HG02852 (cell line): ENCODE measurements around the gene EMC8.
"Not testable (repeated sequence)": the region's sequence is repeated elsewhere in the genome, so short reads cannot be mapped to it uniquely, and the experiment has no call there.

ENCODE experiments used
- ATAC-seq: cut with Tn5 transposase; IDR thresholded peaks from one replicate; pipeline ENCODE4 v1.9.1; 2021; ENCODE audit warnings: mild to moderate bottlenecking, moderate library complexity; ENCODE audit not compliant: unreplicated experiment

EMC8 gene

DNA sequence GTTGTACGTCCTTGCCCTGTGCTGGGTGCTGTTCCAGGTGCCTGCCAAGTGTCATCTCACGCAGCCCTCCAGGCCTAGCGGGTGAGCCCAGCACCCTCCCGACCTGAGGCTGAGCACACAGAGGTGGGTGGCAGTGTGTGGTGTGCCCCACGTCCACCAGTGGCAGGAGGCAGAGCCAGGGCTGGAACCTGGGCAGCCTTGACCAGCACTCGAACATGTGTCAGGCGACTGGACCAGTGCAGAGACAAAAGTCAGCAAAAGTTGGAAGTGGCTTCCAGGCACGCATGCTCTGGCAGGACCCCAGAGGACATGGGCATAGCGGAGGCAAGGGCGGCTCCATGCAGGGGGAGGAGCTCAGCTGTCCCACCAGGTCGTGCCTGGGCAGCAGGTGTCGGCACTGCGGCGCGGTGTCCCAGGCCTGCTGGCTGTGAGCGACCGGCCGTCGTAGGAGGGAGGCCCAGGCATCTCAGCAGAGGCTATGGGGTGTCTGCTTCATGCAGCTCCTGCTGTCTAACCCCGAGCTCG lies 35.9 kb upstream of the EMC8 start:
- no peak for ATAC-seq

- no peak for ATAC-seq
Measured at GRCh38 chr16:85834741-85835140, 35.4 kb upstream of the EMC8 start.

DNA sequence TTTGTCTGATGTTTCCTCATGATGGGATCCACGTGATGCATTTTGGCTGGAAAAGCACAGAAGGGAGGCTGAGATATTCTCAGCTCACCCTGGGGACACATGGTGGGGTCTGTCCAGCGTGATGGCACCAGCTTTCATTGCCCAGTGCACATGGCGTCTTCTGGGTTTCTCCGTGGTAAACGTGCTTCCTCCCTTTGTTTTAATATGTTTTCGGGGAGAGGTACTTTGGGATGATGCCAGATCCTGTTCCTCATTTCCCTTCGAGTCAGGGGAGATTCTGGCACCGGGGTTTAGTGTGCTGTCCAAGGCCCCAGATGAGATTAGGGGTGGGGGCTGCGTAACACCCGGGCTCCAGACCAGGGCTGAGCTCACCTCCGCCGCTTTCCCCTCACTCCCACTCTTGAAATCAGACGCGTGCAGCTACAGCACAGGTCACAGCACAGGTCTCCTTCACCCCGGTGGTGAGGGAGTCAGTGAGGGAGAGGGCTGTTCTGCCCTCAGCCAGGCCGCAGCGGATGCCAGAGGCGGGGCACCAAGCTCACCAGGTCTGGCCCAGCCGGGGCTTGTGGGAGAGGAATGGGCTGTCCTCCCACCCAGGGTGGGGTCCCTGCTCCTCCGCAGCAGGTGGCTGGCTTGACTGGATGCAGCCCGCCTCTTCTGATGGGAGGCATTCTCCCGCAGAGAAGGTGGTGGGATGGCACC lies 34.0 kb upstream of the EMC8 start:
- no peak for ATAC-seq

DNA sequence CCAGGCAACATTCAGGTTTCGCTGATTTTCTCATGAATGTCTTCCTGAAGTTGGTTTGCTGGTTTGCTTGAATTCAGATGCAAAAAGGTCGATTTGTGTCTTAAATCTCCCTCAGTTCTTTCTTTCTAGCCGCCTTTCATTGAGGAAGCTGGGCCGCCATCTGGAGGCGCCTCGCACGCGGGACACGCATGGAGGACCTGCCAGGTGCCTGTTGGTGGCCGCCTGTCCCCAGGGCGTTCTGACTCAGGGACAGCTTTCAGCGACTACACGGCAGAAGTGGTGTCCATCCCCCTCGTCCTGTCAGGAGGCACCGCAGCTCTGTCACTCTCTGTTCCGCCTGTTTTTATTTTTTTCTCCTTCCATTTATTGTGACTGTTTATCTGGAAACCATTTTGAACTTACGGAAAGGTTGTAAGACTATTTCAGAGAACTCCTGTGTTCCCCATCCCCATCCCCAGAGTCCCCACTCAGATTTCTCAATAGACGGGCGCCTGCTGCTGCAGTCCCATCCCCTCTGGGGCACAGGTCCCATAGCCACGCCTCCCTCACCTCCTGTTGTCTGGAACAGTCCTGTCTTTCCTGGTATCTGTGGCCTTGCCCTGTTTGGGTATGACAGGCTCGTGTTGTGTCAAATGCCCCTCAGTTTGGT lies 33.4 kb upstream of the EMC8 start:
- ATAC-seq = no peak

- no peak for ATAC-seq
Measured at GRCh38 chr16:85830821-85831220, 31.5 kb upstream of the EMC8 start.

DNA sequence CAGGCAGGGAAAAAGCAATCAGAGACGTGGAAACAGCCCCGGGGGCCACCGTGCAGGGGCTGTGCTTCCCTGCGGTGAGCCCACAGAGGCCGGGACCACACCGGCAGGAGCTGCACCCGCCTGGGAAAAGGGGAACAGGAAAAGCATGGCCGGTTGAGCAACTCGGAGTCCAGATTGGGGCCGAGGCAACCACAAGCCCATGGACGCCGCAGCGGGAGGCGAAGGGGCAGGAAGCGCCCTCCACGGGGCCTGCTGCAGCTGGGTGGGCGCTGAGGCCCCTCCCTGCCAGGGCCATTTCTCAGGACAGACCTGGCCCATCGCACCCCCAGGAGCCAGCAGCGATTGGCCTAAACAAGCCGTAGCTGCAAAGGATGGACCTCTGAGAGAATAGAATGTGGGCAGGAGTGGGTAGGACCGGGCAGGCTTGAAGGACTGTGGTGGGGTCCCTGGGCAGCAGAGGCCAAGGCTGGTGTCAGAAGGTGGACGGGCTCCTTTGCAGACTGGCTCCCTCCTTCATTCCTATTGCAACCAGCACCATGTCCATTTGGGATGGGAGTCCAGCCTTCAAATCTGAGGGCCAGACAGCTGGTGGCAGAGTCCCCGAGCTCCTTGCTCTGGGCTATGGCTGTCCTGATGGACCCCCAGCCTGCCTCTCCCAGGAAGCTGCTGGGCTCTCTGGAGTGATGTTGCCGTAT lies 30.6 kb upstream of the EMC8 start:
- ATAC-seq = no peak

GRCh38 chr16:85829171-85829719 lies 29.9 kb upstream of the EMC8 start:
- no peak for ATAC-seq

GRCh38 chr16:85828166-85828565 lies 28.8 kb upstream of the EMC8 start:
- no peak for ATAC-seq

DNA sequence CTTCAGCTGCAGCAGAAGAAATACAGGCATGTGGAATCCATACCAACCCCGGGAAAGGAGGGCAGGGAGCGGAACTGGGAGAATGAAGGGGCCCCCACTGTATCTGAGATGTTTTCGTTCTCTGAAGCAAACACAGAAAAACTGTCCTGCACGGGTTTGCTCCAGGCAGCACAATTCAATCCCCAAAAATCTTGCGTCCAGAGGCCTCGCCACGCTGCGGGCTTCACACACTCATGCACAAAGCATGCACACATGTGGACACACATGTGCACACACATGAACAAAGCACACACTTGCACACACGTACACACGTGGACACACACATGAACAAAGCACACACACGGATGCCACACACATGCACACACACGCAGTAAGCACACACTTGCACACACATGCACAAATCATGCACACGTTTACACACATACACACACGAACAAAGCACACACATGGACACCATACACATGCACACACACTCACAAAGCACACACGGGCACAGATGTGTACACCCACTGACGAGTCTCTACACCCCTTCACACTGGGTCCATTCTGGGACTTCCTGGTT lies 27.4 kb upstream of the EMC8 start:
- ATAC-seq = no peak

DNA sequence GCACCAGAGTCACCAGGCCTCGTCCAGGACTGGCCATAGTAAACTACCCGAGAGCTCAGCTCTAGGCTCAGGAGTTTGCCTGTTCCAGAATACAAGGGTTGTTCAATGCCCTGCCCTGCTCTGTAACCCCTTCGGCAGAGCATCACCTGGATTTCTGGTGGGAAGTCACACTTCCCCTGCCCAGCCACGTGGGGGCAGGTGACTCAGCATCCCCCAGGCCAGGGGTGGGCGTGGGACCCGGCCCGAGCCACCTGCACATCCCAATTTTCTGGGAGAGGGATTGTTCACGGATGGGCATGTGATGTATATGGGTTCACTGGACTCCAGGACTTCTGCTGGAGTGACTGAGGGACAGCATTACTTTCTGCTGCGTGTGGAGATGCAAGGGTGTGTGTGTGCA lies 26.0 kb upstream of the EMC8 start:
- ATAC-seq = no peak

DNA sequence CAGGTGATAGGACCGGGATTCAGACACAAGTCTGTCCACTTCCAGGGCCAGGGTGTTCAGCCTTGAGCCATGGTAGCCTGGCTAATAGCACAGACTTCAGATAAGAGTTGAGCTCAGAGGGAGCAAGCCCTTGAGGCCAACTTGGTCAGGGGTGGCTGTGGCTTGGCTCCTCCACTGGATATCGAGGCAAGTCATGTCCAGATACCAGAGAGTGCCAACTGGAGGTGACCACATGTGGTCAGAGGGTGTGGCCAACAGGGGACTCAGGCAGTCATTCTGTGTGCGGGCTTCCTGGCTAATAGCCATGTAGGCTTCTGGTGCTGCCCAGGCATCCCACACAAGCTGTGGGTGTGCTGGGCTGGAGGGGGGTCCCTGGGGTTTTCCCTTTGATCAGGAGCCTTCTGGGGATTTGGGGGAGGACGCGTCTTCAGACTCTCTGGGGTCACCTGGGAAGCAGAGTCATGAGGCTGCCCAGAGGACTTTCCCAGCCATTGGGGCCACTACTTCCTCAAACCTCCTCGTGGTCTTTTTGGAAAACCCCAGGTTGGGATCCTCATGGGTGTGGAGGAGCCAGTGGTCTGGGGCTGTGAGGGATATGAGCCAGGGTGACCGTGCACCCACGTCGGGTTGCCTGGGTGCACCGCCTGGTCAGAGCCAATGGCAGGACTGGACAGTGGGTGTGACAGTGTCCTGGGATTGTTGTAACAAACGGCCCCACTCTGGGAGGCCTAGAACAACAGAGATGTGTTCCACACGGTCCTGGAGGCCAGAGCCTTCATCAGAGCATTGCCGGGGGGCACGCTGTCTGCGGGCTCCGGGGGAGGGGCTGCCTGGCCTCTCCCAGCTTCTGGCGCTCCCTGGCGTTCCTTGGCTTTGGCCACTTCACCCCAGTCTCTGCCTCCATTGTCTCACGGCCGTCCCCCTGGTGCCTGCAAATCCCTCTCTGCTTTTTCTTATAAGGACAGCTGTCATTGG lies 25.1 kb upstream of the EMC8 start:
- ATAC-seq = no peak

DNA sequence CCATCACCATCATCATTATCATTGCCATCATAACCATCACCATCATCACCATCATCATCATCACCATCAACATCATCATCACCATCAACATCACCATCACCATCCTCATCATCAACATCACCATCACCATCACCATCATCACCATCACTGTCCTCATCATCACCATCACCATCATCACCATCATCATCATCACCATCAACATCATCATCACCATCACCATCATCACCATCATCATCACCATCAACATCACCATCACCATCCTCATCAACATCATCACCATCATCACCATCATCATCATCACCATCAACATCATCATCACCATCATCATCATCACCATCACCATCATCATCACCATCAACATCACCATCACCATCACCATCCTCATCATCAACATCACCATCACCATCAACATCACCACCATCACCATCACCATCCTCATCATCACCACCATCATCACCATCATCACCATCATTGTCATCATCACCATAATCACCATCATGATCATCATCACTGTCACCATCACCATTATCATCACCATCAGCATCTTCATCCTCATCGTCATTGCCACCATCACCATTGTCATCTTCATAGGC lies 24.1 kb upstream of the EMC8 start:
- no peak for ATAC-seq

DNA sequence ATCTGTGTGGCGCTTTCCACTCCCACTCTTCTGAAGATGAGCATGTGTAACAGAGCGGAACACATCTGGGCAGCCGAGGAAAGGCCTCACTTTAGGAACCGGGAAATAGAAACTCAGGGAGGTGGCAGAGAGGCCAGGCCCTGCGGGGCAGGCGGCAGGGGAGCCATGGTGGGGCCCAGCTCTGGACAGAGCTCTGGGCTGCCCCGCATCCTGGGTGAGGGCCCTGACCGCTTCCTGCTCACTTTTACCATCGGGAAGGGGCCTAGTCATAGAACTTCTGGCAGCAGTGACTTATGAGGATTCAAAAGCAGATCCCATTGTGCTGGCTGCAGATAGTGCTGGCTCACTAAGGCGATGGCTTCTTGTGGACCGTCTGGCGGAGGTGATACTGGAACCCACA lies 22.8 kb upstream of the EMC8 start:
- no peak for ATAC-seq

DNA sequence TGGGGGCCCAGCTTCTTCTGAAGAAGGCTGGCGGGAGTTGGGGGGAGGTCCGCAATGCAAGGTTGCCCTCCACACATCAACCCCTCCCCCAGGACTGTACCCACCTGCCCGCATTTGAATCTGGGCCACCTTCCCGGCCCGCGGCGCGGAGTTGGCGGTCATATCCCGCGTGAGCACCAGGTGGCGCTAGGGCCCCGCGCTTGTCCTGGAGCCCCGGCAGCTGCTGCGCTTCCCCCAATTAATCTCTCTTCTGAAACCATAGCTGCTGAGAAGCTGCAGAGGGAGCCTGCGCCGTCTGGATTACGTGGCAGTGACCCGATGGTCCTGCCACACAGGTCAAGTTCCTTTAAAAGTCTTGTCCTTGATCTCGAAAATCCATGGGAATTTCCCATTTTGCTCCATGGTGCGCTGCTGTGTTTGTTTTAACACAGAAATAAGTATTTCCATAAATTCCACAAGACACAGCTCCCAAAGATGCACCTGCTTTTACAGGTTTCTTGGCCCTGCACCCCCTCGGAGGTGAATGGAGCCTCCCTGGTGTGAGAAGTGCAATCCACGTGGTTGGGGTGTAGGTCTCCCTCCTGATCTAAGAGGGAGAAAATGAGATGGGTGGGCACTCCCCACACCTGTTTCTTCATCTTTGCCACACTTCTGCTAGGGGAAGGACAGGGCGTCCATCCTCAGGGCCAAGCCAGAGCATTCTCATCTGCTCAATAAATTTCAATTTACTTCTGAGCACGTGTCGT lies 22.2 kb upstream of the EMC8 start:
- ATAC-seq = peak; percentile 66

DNA sequence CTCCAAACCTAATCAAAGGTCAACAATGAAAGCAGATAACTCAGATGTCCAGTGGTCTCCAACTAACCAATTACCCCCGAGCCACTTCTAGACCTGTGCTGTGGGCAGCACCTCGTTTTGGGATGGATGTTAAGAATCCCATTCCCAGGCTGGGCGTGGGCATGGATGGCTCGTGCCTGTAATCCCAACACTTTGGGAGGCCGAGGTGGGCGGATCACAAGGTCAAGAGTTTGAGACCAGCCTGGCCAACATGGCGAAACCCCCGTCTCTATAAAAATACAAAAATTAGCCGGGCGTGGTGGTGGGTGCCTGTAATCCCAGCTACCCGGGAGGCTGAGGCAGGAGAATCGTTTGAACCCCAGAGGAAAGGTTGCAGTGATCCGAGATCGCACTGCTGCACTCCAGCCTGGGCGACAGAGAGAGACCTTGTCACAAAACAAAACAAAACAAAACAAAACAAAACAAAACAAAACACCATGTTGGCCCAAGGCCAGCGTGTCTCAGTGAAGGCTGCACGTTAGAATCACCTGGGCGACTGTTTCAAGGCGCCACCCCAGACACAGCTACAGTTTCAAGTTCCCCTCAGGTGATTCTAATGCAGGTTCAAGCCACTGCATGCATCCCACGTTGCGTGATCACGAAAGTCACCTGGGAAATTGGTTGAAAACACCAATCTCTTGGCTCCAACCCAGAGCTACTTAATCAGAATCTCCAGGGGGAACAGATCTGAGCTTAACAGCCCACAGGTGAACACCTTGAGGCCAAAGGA lies 21.4 kb upstream of the EMC8 start:
- no peak for ATAC-seq

DNA sequence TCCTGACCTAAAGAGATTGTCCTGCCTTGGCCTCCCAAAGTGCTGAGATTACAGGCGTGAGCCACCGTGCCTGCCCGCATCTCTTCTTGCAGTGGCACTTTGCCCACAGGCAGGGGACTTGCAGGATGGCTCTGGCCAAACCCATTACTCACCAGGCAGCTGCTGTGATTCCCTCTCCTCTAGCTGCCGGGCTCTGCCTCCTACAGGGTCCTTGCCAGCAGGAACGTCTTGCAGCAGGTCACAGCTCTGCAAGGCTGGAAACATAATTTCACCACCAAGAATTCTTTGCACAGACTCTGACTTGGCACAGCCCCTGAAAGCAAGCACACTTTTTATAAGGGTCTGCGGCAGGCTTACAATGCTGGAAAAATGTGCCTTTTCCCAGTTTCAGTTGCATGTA lies 20.4 kb upstream of the EMC8 start:
- ATAC-seq = no peak

- peak; percentile 45 for ATAC-seq
Measured at GRCh38 chr16:85819245-85819644, 19.9 kb upstream of the EMC8 start.

GRCh38 chr16:85817195-85817594 lies 17.9 kb upstream of the EMC8 start:
- ATAC-seq = not testable (repeated sequence)
